Stimulated activated CD8-positive, alpha-beta memory T cell treated with anti-CD3 and anti-CD28 coated beads, Interleukin-2, amount 100 ng/mL, for 48 hours (primary cell): ENCODE measurements around the gene OSBPL1A.

Source experiments
- DNase-seq, 2 donors: peaks; one replicate each; pipeline ENCODE4 v3.0.0-alpha.2; 2020; ENCODE audit warnings: low read depth in 2 of 2

Gene OSBPL1A

GRCh38 chr18:24219561-24220317, 177.9 kb downstream of the OSBPL1A start:
- no peak for DNase-seq

GRCh38 chr18:24214913-24215312, 182.7 kb downstream of the OSBPL1A start:
- no peak for DNase-seq

- no peak for DNase-seq
Observed at GRCh38 chr18:24214144-24214543, 183.5 kb downstream of the OSBPL1A start.

GRCh38 chr18:24212939-24213338, 184.7 kb downstream of the OSBPL1A start:
- no peak for DNase-seq

- no peak for DNase-seq
Observed at GRCh38 chr18:24209558-24209957, 188.1 kb downstream of the OSBPL1A start.

- DNase-seq: no peak
Observed at GRCh38 chr18:24208270-24209035, 189.2 kb downstream of the OSBPL1A start.

- DNase-seq: no peak
Observed at GRCh38 chr18:24204904-24205303, 192.7 kb downstream of the OSBPL1A start.

- no peak for DNase-seq
Observed at GRCh38 chr18:24201699-24202687, 195.6 kb downstream of the OSBPL1A start.

- DNase-seq: no peak
Observed at GRCh38 chr18:24200494-24201290, 196.9 kb downstream of the OSBPL1A start.

- DNase-seq: no peak
Observed at GRCh38 chr18:24199372-24199962, 198.2 kb downstream of the OSBPL1A start.

- DNase-seq: no peak
Observed at GRCh38 chr18:24198461-24198860, 199.2 kb downstream of the OSBPL1A start.

GRCh38 chr18:24197412-24197811, 200.2 kb downstream of the OSBPL1A start:
- no peak for DNase-seq

GRCh38 chr18:24196764-24197163, 200.9 kb downstream of the OSBPL1A start:
- DNase-seq: no peak

GRCh38 chr18:24195296-24196053, 202.1 kb downstream of the OSBPL1A start:
- DNase-seq: no peak

GRCh38 chr18:24190590-24190989, 207.0 kb downstream of the OSBPL1A start:
- no peak for DNase-seq

GRCh38 chr18:24189664-24190346, 207.8 kb downstream of the OSBPL1A start:
- no peak for DNase-seq

GRCh38 chr18:24189007-24189528, 208.6 kb downstream of the OSBPL1A start:
- no peak for DNase-seq

- DNase-seq: no peak
Observed at GRCh38 chr18:24188120-24188519, 209.5 kb downstream of the OSBPL1A start.

GRCh38 chr18:24187689-24188088, 209.9 kb downstream of the OSBPL1A start:
- no peak for DNase-seq
